ENCODE results near the gene KLF2.
A peak's percentile ranks its signal among the peaks of the same experiment; 100 is the strongest.
"Not testable (repeated sequence)": the region's sequence is repeated elsewhere in the genome, so short reads cannot be mapped to it uniquely, and the experiment has no call there.

The KLF2 gene

GRCh38 chr19:16337809-16338469 lies 13.3 kb downstream of the KLF2 start:
- H3K4me1 Mint-ChIP-seq (ENCODE audit: low read depth) = peaks cover 48% of the 10 kb centered on the region

GRCh38 chr19:16338470-16339360 lies 14.1 kb downstream of the KLF2 start:
- Mint-ChIP-seq H3K36me3 (ENCODE audit: low read depth) (no peaks in the 10 kb centered on the region), H3K4me1 (ENCODE audit: low read depth) (peaks cover 56% of the 10 kb centered on the region), H3K4me3 (peak overlapping the region; percentile 26), H3K27me3 (peaks cover 42% of the 10 kb centered on the region), H3K27ac (peak overlapping the region; percentile 57), H3K9me3 (no peaks in the 10 kb centered on the region)
- intact Hi-C loops (cut with micrococcal nuclease) = no loop called here

More at GRCh38 chr19:16337809-16338469, 13.3 kb downstream of the KLF2 start:
- Mint-ChIP-seq H3K36me3 (ENCODE audit: low read depth) (no peaks in the 10 kb centered on the region), H3K27me3 (peaks cover 42% of the 10 kb centered on the region), H3K4me3 (no peak overlapping the region), H3K27ac (no peak overlapping the region), H3K9me3 (no peaks in the 10 kb centered on the region)
- intact Hi-C loops (cut with micrococcal nuclease) = no loop called here

GRCh38 chr19:16339361-16339725 lies 14.7 kb downstream of the KLF2 start:
- H3K4me1 Mint-ChIP-seq (ENCODE audit: low read depth) = peaks cover 53% of the 10 kb centered on the region
- intact Hi-C loops (cut with micrococcal nuclease) = no loop called here
- no peaks in the 10 kb centered on the region for H3K36me3 Mint-ChIP-seq (ENCODE audit: low read depth)

GRCh38 chr19:16340092-16340491 lies 15.5 kb downstream of the KLF2 start:
- Mint-ChIP-seq H3K4me1 (ENCODE audit: low read depth) (peaks cover 50% of the 10 kb centered on the region), H3K36me3 (ENCODE audit: low read depth) (no peaks in the 10 kb centered on the region), H3K27ac (no peak overlapping the region), H3K9me3 (no peaks in the 10 kb centered on the region), H3K4me3 (no peak overlapping the region), H3K27me3 (peaks cover 38% of the 10 kb centered on the region)
- intact Hi-C loops (cut with micrococcal nuclease) = no loop called here

More at GRCh38 chr19:16339361-16339725, 14.7 kb downstream of the KLF2 start:
- Mint-ChIP-seq H3K9me3 (no peaks in the 10 kb centered on the region), H3K27me3 (peaks cover 39% of the 10 kb centered on the region), H3K27ac (peak overlapping the region; percentile 57), H3K4me3 (no peak overlapping the region)

- no peaks in the 10 kb centered on the region for H3K9me3 Mint-ChIP-seq
- H3K4me3 Mint-ChIP-seq = no peak overlapping the region
- no peaks in the 10 kb centered on the region for H3K36me3 Mint-ChIP-seq (ENCODE audit: low read depth)
- peaks cover 39% of the 10 kb centered on the region for H3K27me3 Mint-ChIP-seq
- intact Hi-C loops (cut with micrococcal nuclease) = no loop called here
- H3K4me1 Mint-ChIP-seq (ENCODE audit: low read depth) = peaks cover 50% of the 10 kb centered on the region
- H3K27ac Mint-ChIP-seq = no peak overlapping the region
Observed at GRCh38 chr19:16340654-16341053, 16.0 kb downstream of the KLF2 start.

GRCh38 chr19:16342002-16342715 lies 17.5 kb downstream of the KLF2 start:
- peak overlapping the region; percentile 26 for H3K4me3 Mint-ChIP-seq
- peaks cover 35% of the 10 kb centered on the region for H3K27me3 Mint-ChIP-seq
- peak overlapping the region; percentile 83 for H3K27ac Mint-ChIP-seq
- H3K9me3 Mint-ChIP-seq = no peaks in the 10 kb centered on the region
- H3K4me1 Mint-ChIP-seq (ENCODE audit: low read depth) = peaks cover 50% of the 10 kb centered on the region
- H3K36me3 Mint-ChIP-seq (ENCODE audit: low read depth) = no peaks in the 10 kb centered on the region
- intact Hi-C loops (cut with micrococcal nuclease) = loop anchor here (1.0 kb wide), 1 partner anchor 14 kb away; no protein-coding TSS in a partner anchor

GRCh38 chr19:16343156-16343555 lies 18.5 kb downstream of the KLF2 start:
- Mint-ChIP-seq H3K27me3 (peaks cover 29% of the 10 kb centered on the region), H3K9me3 (no peaks in the 10 kb centered on the region), H3K4me1 (ENCODE audit: low read depth) (peaks cover 42% of the 10 kb centered on the region), H3K27ac (no peak overlapping the region), H3K4me3 (no peak overlapping the region), H3K36me3 (ENCODE audit: low read depth) (no peaks in the 10 kb centered on the region)
- intact Hi-C loops (cut with micrococcal nuclease) = no loop called here

- Mint-ChIP-seq H3K27me3 (peaks cover 16% of the 10 kb centered on the region), H3K9me3 (no peaks in the 10 kb centered on the region), H3K4me1 (ENCODE audit: low read depth) (peaks cover 28% of the 10 kb centered on the region), H3K27ac (no peak overlapping the region), H3K4me3 (no peak overlapping the region), H3K36me3 (ENCODE audit: low read depth) (no peaks in the 10 kb centered on the region)
- intact Hi-C loops (cut with micrococcal nuclease) = no loop called here
Observed at GRCh38 chr19:16345457-16345856, 20.8 kb downstream of the KLF2 start.

- H3K27ac Mint-ChIP-seq; H3K36me3 Mint-ChIP-seq (ENCODE audit: low read depth); H3K4me3 Mint-ChIP-seq; H3K9me3 Mint-ChIP-seq; intact Hi-C loops (cut with micrococcal nuclease): not testable (repeated sequence)
- Mint-ChIP-seq H3K4me1 (ENCODE audit: low read depth) (peaks cover 29% of the 10 kb centered on the region), H3K27me3 (peaks cover 25% of the 10 kb centered on the region)
Observed at GRCh38 chr19:16347099-16347498, 22.5 kb downstream of the KLF2 start.

GRCh38 chr19:16347706-16348105 lies 23.1 kb downstream of the KLF2 start:
- Mint-ChIP-seq H3K4me3 (no peak overlapping the region), H3K9me3 (no peaks in the 10 kb centered on the region), H3K27me3 (peaks cover 25% of the 10 kb centered on the region), H3K27ac (no peak overlapping the region), H3K4me1 (ENCODE audit: low read depth) (peaks cover 27% of the 10 kb centered on the region), H3K36me3 (ENCODE audit: low read depth) (no peaks in the 10 kb centered on the region)
- intact Hi-C loops (cut with micrococcal nuclease) = no loop called here

- Mint-ChIP-seq H3K4me1 (ENCODE audit: low read depth) (peaks cover 22% of the 10 kb centered on the region), H3K27me3 (peaks cover 32% of the 10 kb centered on the region), H3K27ac (peak overlapping the region; percentile 9), H3K4me3 (no peak overlapping the region), H3K36me3 (ENCODE audit: low read depth) (no peaks in the 10 kb centered on the region), H3K9me3 (no peaks in the 10 kb centered on the region)
- intact Hi-C loops (cut with micrococcal nuclease) = no loop called here
Observed at GRCh38 chr19:16349551-16350152, 25.0 kb downstream of the KLF2 start.

GRCh38 chr19:16351133-16351809 lies 26.6 kb downstream of the KLF2 start:
- Mint-ChIP-seq H3K27ac (peak overlapping the region; percentile 37), H3K4me3 (no peak overlapping the region), H3K27me3 (peaks cover 33% of the 10 kb centered on the region), H3K9me3 (no peaks in the 10 kb centered on the region), H3K4me1 (ENCODE audit: low read depth) (peaks cover 32% of the 10 kb centered on the region), H3K36me3 (ENCODE audit: low read depth) (peaks cover 5% of the 10 kb centered on the region)
- intact Hi-C loops (cut with micrococcal nuclease) = no loop called here

- Mint-ChIP-seq H3K4me1 (ENCODE audit: low read depth) (peaks cover 51% of the 10 kb centered on the region), H3K27ac (no peak overlapping the region), H3K4me3 (no peak overlapping the region), H3K9me3 (no peaks in the 10 kb centered on the region), H3K27me3 (peaks cover 51% of the 10 kb centered on the region), H3K36me3 (ENCODE audit: low read depth) (peaks cover 44% of the 10 kb centered on the region)
- intact Hi-C loops (cut with micrococcal nuclease) = no loop called here
Observed at GRCh38 chr19:16355293-16356043, 30.8 kb downstream of the KLF2 start.
